RWPE2 (cell line): ENCODE data around the gene ZBTB7C.

Experiments
- ATAC-seq: fragments of 200-7000 bp; cut with Tn5 transposase; 3 replicates; pipeline ENCODE4 v1.9.1; 2021; ENCODE audit warnings: low read depth
- DNase-seq: peaks from one replicate; pipeline ENCODE4 v3.0.0-alpha.2; 2020; ENCODE audit warnings: low spot score
- H3K27ac ChIP-seq: fragments of 450-650 bp; 2 replicates; pipeline ENCODE4 v1.5.1; 2017; ENCODE audit warnings: mild to moderate bottlenecking; ENCODE audit not compliant: poor library complexity, severe bottlenecking
- H3K27me3 ChIP-seq: fragments of 250-450 bp; sonication (Bioruptor Pico); 2 replicates; pipeline ENCODE4 v1.5.1; 2021; ENCODE audit warnings: mild to moderate bottlenecking, moderate library complexity; ENCODE audit not compliant: insufficient read depth, poor library complexity, severe bottlenecking
- H3K36me3 ChIP-seq: fragments of 250-450 bp; sonication (Bioruptor Pico); 2 replicates; pipeline ENCODE4 v1.5.1; 2020; ENCODE audit warnings: low read depth, mild to moderate bottlenecking, moderate library complexity
- H3K4me1 ChIP-seq: fragments of 250-450 bp; sonication (Bioruptor Pico); 2 replicates; pipeline ENCODE4 v1.5.1; 2021; ENCODE audit warnings: mild to moderate bottlenecking, moderate library complexity; ENCODE audit not compliant: insufficient read depth, poor library complexity, severe bottlenecking
- H3K4me3 ChIP-seq: fragments of 250-450 bp; sonication (Bioruptor Pico); 2 replicates; pipeline ENCODE4 v1.5.1; 2021; ENCODE audit warnings: mild to moderate bottlenecking, moderate library complexity; ENCODE audit not compliant: severe bottlenecking
- H3K9me3 ChIP-seq: fragments of 250-450 bp; sonication (Bioruptor Pico); 2 replicates; pipeline ENCODE4 v1.5.1; 2021; ENCODE audit warnings: mild to moderate bottlenecking, moderate library complexity; ENCODE audit not compliant: severe bottlenecking
- TF ChIP-seq, protein P1 (sequence below): fragments of 450-650 bp; IDR thresholded peaks from one replicate; pipeline ENCODE4 v1.5.1; 2017; ENCODE audit warnings: mild to moderate bottlenecking, moderate library complexity; ENCODE audit not compliant: poor library complexity, severe bottlenecking

ZBTB7C gene

DNA sequence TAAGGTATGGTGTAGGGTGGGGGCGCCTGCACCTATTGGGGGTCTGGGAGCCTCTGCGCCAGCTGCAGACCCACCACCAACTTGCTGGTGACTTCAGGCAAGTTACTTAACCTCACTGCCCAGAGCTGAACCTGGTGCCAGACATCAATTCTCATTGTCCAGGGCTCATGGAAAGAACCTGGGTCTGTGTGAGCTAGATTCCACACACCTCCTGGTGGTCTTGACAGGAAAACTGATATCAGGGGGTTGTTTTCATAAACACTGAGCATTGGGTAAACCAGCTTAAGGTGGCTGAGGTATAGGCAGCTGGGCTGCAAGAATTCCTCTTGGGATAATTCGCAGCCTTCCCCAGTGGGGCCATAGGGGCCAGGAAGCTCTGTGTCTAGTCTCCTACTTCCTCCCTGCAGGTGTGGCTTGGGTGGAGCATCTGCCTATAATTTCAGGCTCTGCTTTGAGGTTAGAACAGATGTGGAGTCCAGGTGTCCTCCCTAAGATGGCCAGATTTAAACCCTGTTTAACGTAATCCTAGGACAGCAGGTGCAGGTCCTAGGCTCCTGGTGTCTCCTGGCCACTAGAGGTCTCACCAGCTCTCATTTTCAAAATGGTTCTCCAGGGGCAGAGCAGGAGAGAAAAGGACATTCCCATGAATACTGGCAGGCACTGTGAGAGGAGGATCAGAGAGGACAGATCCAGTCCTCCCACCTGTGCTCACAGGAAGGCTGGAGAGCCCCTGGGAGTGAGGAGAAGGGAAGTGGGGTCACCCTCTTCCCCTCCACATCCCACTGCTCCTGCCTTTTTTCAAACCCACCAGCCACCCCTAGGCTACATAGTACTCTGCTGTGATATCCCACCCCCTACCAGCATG lies 378.3 kb downstream of the ZBTB7C start:
- Histone ChIP-seq H3K9me3 (no peaks in the 10 kb centered on the region), H3K4me1 (peaks cover 2% of the 10 kb centered on the region), H3K4me3 (no peak overlapping the region), H3K36me3 (no peaks in the 10 kb centered on the region), H3K27ac (no peak overlapping the region), H3K27me3 (no peaks in the 10 kb centered on the region)
- DNase-seq (peak; percentile 30), ATAC-seq (peak; percentile 83)
- TF ChIP-seq, protein P1, sequence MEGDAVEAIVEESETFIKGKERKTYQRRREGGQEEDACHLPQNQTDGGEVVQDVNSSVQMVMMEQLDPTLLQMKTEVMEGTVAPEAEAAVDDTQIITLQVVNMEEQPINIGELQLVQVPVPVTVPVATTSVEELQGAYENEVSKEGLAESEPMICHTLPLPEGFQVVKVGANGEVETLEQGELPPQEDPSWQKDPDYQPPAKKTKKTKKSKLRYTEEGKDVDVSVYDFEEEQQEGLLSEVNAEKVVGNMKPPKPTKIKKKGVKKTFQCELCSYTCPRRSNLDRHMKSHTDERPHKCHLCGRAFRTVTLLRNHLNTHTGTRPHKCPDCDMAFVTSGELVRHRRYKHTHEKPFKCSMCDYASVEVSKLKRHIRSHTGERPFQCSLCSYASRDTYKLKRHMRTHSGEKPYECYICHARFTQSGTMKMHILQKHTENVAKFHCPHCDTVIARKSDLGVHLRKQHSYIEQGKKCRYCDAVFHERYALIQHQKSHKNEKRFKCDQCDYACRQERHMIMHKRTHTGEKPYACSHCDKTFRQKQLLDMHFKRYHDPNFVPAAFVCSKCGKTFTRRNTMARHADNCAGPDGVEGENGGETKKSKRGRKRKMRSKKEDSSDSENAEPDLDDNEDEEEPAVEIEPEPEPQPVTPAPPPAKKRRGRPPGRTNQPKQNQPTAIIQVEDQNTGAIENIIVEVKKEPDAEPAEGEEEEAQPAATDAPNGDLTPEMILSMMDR, result peak; percentile 87

- no peaks in the 10 kb centered on the region for H3K9me3 ChIP-seq
- no peaks in the 10 kb centered on the region for H3K27me3 ChIP-seq
- no peaks in the 10 kb centered on the region for H3K36me3 ChIP-seq
- peak; percentile 25 for DNase-seq
- H3K4me1 ChIP-seq, result peaks cover 2% of the 10 kb centered on the region
- TF ChIP-seq, protein P1, result no peak
- H3K4me3 ChIP-seq, result no peak overlapping the region
- ATAC-seq, result no peak
- no peak overlapping the region for H3K27ac ChIP-seq
Measured at GRCh38 chr18:48029296-48029986, 379.7 kb downstream of the ZBTB7C start.

- Histone ChIP-seq H3K4me1 (peaks cover 7% of the 10 kb centered on the region), H3K27me3 (no peaks in the 10 kb centered on the region), H3K36me3 (no peaks in the 10 kb centered on the region), H3K4me3 (no peak overlapping the region), H3K27ac (no peak overlapping the region), H3K9me3 (no peaks in the 10 kb centered on the region)
- TF ChIP-seq, protein P1, result no peak
- ATAC-seq (peak; percentile 58), DNase-seq (peak; percentile 64)
Measured at GRCh38 chr18:48028696-48029095, 380.5 kb downstream of the ZBTB7C start.

- Histone ChIP-seq H3K36me3 (no peaks in the 10 kb centered on the region), H3K27ac (no peak overlapping the region), H3K4me1 (peaks cover 12% of the 10 kb centered on the region), H3K4me3 (no peak overlapping the region), H3K27me3 (no peaks in the 10 kb centered on the region), H3K9me3 (no peaks in the 10 kb centered on the region)
- ATAC-seq, result no peak
- no peak for DNase-seq
- TF ChIP-seq, protein P1, result no peak
Measured at GRCh38 chr18:48028081-48028480, 381.1 kb downstream of the ZBTB7C start.
